Limb (tissue), 2 donors: Measurements from ENCODE around the gene DHRS7B.
"Not testable (repeated sequence)": the region's sequence is repeated elsewhere in the genome, so short reads cannot be mapped to it uniquely, and the experiment has no call there.

Experiments used
- DNase-seq, 2 donors: peaks; one replicate each; pipeline ENCODE4 v3.0.0-alpha.2; 2016; ENCODE audit errors: extremely low spot score in 2 of 2

DHRS7B gene

GRCh38 chr17:21177854-21178600, 51.3 kb downstream of the DHRS7B start:
- DNase-seq = no peak

- DNase-seq = no peak
Observed at GRCh38 chr17:21183468-21183867, 56.7 kb downstream of the DHRS7B start.

DNA sequence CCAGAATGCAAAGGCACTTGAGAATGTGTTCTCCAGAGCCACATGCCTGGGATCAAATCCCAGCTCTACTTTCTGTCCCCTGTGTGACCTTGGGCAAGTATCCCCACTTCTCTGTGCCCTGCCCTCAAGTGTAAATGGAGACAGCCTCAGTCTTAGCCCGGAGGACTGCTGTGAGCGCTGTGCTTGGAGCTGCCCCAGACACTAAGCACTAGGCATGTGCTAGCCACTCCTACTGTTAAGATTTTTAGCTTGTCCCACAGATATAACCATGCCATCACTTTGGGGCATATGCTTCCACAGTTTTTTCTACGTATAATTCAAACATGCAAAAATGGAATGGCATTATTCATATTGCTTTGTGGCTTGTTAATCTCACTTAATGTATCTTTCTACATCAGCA, 57.8 kb downstream of the DHRS7B start:
- DNase-seq = no peak

DNA sequence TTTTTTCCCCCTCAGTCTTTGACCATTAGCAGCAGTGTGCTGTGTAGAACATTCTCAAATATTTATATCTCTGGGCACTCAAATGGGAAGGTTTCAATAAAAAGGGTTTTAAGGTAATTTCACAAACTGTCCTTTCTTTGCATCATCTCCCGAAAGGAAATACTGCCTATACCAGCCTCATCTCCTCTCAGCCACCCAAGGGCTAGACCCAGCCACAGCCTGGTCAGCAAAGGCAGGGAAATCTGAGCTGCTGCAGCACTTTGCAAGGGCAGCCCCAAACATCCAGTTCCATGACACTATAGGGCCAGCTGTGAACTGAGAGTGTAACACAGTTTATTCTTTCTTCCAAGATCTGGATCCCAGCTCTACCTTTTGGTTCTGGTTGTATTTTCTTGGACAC, 58.3 kb downstream of the DHRS7B start:
- DNase-seq = no peak

DNA sequence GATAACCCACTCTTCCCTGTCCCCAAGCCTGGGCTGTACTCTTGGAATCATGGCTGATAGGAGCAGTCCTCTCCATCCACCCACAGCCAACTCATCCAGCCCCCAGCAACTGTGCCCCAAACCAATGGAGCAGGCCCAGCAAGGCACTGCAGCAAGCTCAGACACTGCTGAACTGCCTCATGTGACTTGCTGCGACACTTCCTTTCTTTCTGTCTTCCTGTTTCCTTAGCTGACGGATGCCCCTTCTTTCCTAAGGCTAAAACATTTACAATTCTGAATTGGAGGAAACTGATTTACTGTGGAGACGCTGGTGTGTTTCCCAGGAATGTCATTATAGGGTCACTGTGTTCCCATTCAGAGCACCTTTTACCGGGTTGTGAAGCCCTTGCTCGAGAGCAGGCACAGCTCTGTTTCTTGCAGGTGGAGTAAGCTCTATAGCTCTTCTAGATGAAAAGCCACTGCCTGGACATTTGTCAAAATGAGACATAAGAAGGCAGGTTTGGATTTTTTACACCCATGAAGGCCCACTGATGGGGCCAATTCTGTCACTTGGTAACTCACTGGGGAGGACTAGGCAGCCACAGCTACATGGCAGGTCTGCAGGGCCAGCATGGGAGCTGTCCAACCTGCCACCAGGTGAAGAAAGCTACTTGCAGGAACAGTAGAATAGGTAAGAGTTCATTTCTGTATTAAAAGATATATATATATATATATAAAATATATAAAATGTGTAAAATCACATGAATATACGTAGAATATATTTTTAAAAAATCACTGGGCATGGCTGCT, 59.8 kb downstream of the DHRS7B start:
- no peak for DNase-seq

DNA sequence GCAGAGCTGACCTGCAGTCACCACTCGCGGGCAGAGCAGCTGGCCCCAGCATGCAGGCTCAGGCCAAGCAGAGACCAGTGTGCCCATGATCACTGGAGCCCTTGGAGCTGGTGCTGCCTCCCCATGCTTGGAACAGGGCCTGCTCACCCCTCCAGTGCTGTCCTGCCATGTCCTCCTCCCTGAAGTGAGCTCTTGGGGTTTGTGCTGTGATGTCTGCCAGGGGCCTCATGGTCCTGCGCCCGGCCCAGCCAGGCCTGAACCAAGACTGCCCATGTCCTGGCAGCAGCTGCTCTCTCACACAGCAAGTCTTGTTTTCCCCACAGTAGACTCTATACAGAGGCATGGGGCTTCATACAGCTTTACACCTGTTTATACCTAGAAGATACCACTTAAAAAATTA, 62.6 kb downstream of the DHRS7B start:
- no peak for DNase-seq

DNA sequence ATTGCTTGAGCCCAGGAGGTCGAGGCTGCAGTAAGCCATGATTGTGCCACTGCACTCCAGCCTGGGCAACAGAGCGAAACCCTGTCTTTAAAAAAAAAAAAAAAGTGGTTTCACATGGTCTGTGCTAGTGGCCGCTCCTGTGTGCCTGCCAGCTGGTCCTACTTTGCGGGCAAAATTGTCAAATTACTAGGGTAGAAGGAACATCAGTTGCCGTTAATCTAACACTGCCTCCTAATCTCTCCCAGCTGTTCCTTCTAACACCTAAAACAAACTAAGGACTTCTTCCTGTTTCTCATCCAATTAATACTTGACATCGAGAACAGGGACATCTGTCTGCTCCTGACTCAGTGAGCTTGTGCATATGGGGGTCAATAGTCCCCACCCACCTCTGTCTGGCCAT, 63.3 kb downstream of the DHRS7B start:
- DNase-seq = no peak

GRCh38 chr17:21191698-21192097, 64.9 kb downstream of the DHRS7B start:
- no peak for DNase-seq

DNA sequence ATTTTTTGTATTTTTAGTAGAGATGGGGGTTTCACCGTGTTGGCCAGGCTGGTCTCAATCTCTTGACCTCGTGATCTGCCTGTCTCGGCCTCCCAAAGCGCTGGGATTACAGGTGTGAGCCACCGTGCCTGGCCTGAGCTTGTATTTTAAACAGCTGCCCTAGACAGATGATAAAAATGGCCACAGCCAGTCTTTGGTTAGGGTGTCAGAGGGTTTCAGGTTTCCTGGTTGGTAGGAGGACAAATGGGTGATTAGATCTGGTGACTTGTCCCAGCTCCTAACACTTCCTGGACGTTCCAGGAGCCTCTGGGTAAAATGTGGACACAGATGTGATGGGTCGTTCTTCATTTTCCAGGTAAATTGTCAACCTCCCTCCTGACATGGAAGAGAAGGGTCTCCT, 65.7 kb downstream of the DHRS7B start:
- DNase-seq = not testable (repeated sequence)

DNA sequence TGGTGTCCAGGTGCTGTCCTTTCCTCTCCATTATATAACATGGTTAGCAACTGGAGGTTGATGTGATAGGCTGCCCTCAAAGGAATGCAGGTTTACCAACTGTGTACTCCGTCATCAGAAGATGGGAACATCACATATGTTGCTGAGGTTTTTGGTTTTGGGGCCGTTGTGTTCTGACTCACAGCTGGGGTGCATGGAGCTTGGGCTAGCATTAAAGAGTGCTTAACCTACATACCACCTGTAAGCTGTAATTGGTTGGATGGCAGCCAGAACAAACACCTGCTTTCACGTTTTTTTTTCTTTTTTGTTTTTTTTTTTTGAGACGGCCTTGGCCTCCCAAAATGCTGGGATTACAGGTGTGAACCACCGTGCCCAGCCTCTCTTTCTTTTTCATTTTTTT, 66.3 kb downstream of the DHRS7B start:
- DNase-seq = no peak

DNA sequence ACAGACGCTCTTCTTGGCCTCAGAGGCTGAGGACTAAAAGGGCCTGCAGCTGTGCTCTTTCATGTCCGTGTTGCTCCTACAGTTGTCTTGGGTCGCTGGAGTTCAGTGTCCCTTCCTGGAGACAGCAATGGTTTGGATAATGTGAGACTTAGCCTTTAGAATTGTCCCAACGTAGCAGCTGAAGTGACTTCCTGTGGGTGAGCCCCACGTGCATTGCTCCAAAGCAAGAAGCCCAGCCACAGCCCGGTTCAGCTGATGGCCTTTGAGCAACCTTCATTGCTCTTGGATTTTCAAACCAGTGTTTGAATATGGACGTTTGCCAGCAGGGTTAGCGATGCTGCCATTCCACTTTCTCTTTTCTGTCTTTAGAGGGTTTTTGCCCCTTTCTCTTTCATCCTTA, 67.5 kb downstream of the DHRS7B start:
- DNase-seq = peak in 1 of 2 donors; percentile 36

GRCh38 chr17:21194703-21195102, 67.9 kb downstream of the DHRS7B start:
- peak; percentile 58 to 68 for DNase-seq

DNA sequence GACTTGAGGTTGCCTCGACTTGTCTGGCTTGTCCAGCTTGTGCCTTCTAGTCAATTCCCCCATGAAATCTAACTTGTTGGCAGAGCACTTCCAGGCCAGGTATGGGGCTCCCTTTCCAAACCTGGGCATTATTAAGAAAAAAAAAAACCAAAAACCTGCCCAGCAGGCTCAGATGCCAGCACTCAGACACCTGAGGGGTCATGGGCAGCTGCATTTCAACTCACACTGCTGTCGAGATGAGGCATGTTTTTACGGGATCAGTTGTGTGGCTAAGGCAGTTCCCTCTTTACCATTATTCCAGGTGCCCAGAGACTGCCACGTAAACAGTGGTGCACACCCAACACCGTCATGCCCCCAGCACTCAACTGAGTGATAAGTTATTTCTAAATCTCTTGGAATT, 69.4 kb downstream of the DHRS7B start:
- no peak for DNase-seq

DNA sequence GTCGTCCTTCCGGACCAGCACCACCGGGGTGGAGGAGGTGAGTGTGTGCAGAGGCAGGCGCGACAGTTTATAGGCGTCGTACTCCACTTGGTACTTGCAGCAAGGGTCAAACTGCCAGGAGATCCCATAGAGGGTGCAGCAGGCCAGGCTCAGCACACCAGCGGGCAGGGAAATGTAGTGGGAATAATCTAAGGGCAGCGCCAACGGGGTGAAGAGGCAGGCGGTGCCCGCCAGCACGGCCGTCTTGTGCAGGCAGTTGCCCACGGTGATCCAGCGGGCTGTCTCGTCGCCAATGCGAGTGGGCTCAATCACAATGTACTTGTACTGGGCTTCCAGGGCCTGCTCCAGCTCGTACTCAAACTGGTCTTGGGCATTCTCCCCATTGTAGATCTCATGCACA, 71.6 kb downstream of the DHRS7B start:
- DNase-seq = no peak

DNA sequence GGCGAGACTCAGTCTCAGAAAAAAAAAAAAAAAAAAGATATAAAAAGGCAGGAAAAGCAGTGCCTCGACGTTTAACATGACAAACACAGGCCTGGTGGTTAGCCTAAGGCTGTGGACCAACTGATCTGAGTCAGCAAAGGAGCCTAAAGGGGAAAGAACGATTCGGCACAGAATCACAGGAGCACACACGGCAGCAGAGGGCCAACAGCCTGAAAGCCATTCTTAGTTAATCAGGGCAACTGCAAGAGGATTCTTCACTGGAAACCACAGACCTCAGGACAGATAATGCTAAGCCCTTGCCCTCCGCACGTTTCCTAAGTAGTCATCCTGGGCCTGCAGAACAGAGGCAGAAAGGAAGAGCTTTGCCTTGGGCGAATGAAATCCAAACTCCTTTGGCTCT, 72.5 kb downstream of the DHRS7B start:
- no peak for DNase-seq

DNA sequence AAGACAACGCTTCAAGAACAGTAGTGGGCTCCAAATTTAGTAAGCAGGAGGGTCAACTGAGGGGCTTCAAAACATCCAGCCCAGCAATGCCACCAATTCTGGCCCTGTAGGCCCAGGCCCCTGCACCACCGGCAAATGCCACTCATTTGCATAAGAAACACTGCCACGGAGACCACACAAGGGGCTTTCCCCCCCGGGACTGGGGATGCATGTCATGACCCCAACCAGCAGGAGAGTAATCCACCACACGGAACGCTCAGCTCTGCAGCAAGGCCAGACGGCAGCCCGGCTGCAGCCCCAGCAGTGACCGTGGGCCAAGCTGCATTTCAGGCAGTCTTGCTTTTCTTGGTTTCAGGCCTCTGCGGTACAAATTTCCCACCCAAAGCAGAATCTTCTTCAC, 73.1 kb downstream of the DHRS7B start:
- no peak for DNase-seq

GRCh38 chr17:21200590-21201297, 74.0 kb downstream of the DHRS7B start:
- no peak for DNase-seq

DNA sequence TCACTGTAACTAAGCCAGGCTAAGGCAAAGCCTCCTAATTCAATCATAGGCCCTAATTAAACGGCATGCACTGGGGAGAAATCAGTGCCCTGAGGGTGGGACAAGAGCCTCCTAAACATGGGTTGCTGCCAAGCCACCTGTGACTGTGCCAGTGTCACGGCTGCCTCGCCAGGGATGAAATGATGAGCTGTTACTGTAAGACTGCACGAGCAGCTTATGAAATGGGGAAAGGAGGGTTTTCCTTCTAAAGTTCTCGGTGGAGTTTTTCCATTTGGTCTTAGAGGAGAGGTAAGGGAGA, 74.5 kb downstream of the DHRS7B start:
- DNase-seq = no peak

DNA sequence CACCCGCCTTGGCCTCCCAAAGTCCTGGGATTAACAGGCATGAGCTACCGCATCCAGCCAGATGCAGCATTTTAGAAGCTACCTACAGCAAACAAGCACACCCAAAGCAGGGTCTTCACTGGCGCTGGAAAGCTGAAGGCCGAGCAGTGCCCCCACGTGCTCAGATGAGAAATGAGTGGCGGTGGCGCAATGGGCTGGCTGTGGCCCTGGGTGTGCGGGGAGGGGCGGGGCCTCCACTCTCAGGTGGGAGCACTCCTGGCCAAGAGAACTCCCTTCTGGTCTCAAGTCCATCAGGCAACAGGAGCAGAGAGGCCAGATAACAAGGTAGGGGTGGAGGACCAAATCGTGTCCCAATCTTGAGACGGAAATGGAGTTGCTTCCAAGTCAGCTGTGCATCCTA, 75.1 kb downstream of the DHRS7B start:
- no peak for DNase-seq

- DNase-seq = no peak
Observed at GRCh38 chr17:21202512-21202911, 75.7 kb downstream of the DHRS7B start.

DNA sequence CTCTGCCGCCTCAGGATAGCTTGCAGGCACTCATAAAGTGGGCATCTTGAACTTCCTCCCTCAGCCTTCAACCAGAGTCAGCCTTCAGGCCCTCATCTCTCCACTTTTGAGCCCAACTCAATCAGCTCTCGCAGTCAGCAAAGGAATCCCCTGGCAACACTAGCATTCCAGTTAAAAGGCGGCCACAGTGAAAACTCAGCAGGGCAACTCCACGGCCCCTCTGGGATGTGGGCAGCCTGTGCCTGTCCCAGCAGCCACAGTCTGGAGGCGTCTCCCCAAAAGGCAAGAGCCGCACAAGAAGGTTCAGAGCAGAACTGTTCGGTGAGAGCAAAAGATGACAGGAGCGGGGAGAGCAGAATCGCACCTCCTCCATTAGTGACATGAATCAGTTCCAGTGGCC, 78.2 kb downstream of the DHRS7B start:
- DNase-seq = no peak

DNA sequence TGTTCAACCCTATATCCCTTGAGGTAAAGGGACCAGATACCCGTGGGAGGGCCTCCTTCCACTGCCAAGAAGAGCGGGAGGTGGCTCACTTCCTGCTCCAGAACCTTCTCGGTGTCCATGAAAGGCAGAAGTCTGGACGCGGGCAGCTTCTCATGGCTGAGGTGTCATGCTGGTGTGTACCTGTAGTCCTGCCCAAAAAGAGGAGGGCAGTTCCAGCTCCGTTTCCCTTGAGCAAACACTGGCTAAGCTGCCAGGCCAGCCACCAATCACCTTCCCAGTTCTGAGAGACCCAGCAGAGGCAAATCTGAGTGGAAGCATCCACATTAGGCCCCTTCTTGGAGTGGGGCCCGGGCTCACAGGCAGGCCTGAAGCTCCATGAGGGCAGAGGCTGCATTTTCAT, 81.6 kb downstream of the DHRS7B start:
- DNase-seq = no peak
